IPS-NIHi7 (cell line): ENCODE data around the gene AJAP1.
A peak's percentile ranks its signal among the peaks of the same experiment; 100 is the strongest.
"Not testable (repeated sequence)": the region's sequence is repeated elsewhere in the genome, so short reads cannot be mapped to it uniquely, and the experiment has no call there.

Experiments
- DNase-seq: peaks from one replicate; pipeline ENCODE4 v3.0.0; 2012; ENCODE audit warnings: mixed read lengths; ENCODE audit errors: extremely low spot score

Gene AJAP1

DNA sequence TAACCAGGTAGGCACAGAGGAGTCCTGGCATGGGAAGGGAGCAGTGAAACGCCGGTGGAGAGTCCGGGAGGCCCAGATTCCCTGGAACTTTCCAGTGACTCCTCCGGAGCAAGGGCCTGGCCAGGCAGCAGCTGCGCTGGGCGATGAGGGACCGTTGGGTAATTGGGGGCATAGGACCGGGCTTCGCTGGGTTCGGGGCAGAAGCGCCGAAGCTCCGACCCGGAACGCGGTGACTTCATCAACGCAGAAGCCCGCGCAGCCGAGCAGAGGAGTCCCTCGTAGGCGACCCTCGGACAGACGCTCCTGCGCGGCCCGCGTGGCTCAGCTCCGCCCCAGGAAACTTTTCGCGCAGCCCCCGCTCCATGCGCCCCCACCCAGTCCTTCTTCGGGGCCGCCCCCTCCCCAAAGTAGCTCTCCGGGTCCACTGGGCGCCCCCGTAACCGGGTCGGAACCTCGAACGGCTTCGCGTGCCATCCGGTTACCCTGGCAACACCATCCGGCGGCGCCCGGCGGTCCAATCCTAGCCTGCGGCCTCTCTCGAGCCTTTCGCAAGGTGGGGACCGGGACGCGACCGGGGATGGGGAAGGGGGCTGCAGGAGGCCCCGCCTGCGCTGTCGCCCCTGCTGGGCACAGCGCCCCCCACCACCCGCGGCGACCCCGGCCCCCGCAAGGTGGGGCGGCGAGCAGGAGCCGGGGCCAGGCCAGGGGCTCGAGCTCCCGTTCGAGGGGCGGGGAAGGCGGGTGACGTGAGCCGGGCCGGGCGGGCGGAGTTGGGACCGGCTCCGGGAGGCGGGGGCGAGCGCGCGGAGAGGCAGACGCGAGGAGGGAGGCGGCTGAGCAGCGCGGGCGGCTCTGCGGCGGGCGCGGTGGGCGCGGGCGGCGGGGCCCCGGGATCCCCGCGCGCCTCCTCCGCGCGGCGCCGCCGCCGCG, at the start of gene AJAP1:
Gene AJAP1, plus strand, starts transcription at position 814 of the 930 bp plus-strand sequence. CDS start 817 bp downstream, outside the sequence.
- DNase-seq, result peak; percentile 74

DNA sequence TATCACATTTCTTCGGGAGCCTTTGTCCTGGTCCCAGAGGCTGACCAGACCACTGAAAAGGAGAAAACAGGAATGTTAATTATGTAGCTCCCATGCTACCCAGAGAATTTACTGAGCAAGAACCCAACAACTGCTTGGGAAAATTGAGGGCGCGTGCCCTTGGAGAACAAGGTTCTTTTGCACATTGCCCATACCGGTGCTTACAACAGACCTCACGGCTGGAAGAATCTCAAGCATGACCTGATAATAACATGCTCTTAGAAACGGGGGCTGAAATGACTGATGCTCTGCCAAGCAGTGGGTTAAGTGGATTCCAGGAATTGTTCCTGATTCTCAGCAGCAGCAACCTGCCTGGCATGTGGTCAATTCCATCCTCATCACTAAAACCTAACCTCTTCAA, 49.3 kb upstream of the AJAP1 start:
- DNase-seq, result no peak

- no peak for DNase-seq
Observed at GRCh38 chr1:4611563-4612341, 42.7 kb upstream of the AJAP1 start.

DNA sequence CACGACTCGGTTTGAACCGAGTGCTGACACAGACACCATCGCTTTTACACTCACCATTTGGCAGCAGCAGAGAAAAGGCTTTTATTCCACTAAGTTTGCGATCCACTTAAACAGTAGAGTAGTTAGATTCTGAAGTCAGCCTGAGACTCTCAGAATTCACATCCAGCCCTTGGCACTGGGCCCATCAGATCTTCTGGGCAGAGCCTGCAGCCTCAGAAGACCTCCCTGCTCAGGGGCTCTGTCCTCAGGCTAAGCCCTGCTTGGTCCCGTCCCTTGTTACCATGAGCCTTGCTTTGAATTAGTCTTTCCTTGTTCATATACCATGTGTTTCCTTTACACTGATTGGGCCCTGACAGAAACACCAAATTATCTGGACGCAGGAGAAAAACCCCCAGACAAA, 41.4 kb upstream of the AJAP1 start:
- DNase-seq, result no peak

DNA sequence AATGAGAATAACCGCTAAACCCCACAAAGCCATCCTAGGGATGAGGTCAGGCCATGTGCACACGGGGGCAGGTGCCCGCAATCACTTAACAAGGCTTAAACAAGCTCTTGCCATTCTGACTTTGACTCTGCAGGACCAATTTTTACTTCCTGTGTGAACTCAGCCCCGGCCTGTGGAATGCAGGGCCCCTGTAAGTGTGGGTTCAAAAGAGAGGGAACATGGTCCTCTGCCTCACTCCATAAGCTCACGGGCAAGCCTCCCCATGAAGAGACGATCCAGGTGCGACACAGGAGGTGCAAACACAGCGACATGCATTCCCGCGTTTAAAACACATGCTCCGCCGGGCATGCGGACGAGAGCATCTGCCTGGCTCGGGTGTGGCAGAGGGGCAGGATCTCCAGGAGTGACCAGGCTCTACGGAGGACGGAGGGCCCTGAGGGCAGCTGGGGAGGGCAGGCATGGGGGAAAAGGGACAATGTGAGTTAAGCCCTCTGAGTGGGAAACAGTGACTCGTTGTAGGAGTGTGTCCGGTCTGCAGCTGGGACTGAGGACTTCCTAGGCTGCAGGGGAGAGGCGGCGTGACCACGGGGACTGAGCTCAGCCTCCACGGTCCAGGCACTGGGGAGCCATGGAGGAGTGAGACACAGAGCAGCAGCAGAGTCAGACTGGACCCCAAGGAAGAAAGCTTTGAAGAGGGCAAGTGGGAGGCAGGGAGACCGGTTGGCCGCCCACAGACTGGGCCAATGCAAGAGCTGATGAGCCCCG, 40.6 kb upstream of the AJAP1 start:
- DNase-seq, result no peak

GRCh38 chr1:4614371-4615137, 39.9 kb upstream of the AJAP1 start:
- DNase-seq, result no peak

DNA sequence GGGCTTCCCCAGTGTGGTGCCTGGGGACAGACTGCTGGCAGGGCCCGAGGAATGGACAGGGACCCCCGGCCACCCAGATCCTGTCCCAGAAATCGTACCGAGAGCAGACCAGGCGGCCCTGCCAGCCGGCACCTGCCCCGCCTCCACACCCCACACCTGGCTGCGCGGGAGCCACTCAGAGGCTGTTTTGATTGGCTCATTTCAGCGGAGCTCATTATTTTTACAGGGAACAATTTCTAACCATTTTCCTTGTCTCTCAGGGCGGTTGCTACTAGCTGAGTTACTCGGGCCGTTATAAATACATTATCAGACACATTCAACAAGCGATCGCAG, 39.3 kb upstream of the AJAP1 start:
- no peak for DNase-seq

DNA sequence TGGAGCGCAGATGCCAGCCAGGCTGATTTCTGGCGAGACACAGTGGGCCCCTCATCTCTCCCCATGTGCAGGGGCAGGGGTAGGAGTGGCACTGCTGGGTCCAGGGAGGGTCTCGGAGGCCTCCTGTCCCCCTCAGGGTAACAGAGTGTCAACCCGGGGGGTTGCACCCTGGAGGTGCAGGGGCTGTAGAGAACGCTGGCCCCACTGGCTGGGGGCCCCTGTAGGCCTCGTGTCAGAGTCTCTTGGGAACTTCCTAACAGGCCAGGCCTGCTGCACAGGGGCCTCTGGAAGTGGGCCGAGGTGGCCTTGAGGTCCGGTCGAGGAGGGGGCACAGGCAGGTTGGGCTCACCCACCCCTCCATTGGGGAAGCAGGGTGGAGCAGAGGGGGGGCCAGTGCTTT, 38.9 kb upstream of the AJAP1 start:
- DNase-seq, result no peak

DNA sequence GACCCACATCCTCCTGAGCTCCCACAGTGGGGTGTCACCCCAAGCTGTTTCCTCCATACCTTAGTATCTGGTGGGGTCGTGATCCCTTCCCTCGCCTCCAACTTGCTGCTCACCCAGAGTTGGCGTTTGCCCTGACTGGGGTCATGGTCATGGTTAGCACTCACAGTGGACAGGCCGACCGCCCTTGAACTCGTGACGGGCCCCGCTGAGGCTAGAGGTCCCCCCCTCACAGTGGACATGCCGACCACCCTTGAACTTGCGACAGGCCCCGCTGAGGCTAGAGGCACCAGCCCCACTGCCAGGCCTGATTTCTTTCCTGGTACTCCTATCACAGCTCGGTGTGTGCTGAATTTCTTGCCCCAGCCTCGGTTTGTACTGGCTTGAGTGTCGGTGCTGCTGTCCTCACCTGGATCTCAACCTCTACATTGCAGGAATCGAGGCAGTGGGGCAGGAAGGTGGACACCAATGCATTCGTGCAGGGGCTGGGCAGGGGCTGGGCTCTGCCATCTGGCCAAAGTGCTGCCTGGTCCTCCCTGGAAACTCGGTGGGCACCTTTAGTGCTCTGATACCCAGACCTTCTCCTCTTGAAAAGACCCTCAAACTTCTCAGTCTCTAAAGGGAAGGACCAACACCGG, 37.5 kb upstream of the AJAP1 start:
- no peak for DNase-seq

GRCh38 chr1:4617506-4617905, 36.9 kb upstream of the AJAP1 start:
- DNase-seq, result no peak

- DNase-seq, result not testable (repeated sequence)
Observed at GRCh38 chr1:4618827-4619226, 35.6 kb upstream of the AJAP1 start.

GRCh38 chr1:4621646-4622045, 32.8 kb upstream of the AJAP1 start:
- no peak for DNase-seq

- no peak for DNase-seq
Observed at GRCh38 chr1:4622821-4623220, 31.6 kb upstream of the AJAP1 start.

DNA sequence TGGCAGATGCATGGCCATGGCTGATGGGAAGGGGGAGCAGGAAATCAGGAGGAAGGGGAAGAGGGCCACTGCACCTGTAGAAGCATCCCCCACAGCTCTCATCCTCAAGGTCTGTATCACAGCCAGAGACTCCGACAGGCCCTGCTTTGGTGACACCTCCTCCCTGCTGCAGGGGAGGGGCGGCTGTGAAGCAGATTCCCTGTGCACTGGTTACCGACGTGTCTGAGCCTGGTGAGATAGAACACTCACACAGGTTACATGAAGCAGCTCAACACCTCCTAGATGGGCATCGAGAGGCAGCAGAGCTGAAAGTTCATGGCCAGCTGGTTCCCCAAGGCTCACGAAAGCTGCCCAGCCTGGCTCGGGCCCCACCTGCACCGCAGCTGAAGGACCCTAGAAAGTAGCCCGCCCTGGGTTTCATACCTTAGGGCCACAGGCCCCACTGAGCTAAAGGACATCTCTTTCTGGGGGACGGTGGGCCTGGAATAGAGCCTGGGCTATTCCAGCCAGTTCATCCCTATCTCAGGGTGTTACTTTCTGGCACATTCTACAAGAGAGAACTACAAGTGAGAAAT, 30.2 kb upstream of the AJAP1 start:
- DNase-seq, result no peak

DNA sequence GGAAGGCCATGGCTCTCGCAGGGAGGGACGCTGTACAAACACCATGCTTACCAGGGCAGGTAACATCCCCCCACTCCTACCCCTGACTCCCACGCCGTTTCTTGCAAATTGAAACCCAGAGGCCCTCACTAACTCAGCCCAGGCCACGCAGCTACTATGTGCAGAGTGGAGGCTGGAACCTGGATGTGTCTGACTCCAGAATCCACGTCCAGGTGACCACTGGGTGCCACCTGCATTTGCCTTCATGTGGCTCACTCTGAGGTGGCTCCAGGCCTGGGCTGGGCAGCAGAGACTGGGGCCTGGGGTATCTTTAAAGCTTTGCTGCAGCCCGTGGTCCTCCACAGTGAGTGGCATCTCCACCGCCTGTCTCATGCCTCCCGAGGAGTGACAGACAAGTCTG, 29.6 kb upstream of the AJAP1 start:
- DNase-seq, result no peak

DNA sequence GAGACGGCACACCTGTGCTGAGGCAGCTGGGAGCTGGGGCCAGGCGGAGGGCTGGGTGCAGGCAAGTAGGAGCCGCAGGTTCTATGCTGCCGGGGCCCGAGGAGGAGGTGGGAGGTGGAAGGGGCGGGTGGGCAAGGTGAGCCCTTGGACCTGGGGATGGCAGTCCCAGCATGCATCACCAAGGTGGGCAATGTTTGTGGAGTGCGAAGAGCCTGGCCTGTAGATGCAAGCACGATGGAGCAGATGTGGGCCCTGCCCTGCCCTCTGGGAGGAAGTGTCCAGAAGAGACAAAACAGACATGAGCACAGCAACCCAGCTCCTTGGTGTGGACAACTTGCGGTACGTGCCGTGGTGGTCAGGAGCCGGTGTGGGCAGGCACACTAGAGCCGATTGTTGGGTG, 28.3 kb upstream of the AJAP1 start:
- no peak for DNase-seq

GRCh38 chr1:4626560-4627319, 27.7 kb upstream of the AJAP1 start:
- no peak for DNase-seq

GRCh38 chr1:4627353-4627752, 27.1 kb upstream of the AJAP1 start:
- no peak for DNase-seq

DNA sequence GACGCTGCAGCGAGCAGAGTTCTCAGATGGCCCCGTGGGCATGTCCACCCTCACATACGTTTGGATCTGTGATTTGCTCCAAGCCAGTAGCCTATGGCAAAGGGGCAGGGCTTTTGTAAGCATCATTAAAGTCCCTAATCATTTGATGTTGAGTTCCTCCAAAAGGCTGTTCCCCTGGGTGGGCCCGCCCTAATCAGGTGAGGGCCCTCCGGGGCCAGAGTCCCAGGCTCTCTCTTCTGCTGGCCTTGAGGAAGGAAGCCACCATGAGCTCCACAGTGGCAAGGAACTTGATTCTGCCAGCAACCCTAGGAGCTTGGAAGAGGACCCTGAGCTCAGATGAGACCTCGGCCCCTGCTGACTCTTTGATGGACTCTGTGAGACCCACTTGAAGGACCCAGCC, 25.4 kb upstream of the AJAP1 start:
- no peak for DNase-seq

DNA sequence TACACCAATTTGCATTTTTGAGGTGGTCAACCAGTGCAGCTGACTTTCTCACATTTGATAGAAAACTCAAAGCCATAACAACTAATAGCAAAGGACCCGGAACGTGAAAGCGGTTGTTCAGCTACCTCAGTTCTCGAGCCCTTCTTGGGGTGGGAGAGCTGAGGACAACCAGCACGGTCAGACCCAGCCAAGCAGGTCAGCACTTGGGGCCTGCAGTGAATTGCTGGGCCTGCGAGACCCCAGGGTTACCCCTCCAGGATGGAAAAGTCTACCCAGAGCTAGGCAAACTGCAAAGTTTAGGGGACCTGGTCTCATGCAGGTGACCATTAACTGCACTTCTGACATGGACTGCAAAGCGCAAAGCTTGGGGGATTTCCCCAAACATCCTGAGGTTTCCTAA, 23.8 kb upstream of the AJAP1 start:
- no peak for DNase-seq
